IMR-90 (cell line): ENCODE results near the gene SLC29A1. TPM values are rescaled to one million over a fixed set of nuclear protein-coding genes. Genes with fewer than 3 reads are reported as not detected.

Experiments
- ATAC-seq: fragments of 200-7000 bp; cut with Tn5 transposase; 2 replicates; pipeline ENCODE4 v1.9.1; 2020; ENCODE audit warnings: low read depth, mild to moderate bottlenecking, moderate library complexity
- BruUV-seq: library from RNA; stranded (reverse); fragments of 400-500 nt; replicated peaks from 2 replicates; lab custom pipeline; 2021; lab: Mats Ljungman, UMichigan
- CTCF ChIA-PET: fragments of 300-600 bp; formaldehyde crosslinking; extraction: SDS; loops from one replicate; lab custom pipeline; 2021; ENCODE audit warnings: antibody characterized with exemption; lab: Yijun Ruan, JAX
- POLR2A ChIA-PET: fragments of 300-600 bp; sonication (Branson Sonifier 250); formaldehyde crosslinking; loops from one replicate; lab custom pipeline; 2022; ENCODE audit warnings: antibody characterized with exemption; ENCODE audit not compliant: unreplicated experiment; lab: Charles Lee
- DNase-seq: peaks from one replicate; pipeline ENCODE4 v3.0.0; 2013
- H2AFZ ChIP-seq: replicated peaks from 2 replicates; pipeline ENCODE3; 2013; ENCODE audit warnings: low read length, mild to moderate bottlenecking; ENCODE audit not compliant: poor library complexity
- H2AK5ac ChIP-seq: 2 replicates; pipeline ENCODE4 v1.6.1; 2013; ENCODE audit warnings: low read depth, low read length, inconsistent platforms
- H2AK9ac ChIP-seq: replicated peaks from 2 replicates; pipeline ENCODE3; 2013; ENCODE audit warnings: mild to moderate bottlenecking, low read depth, low read length, moderate library complexity; ENCODE audit not compliant: poor library complexity
- H2BK120ac ChIP-seq: 2 replicates; pipeline ENCODE4 v1.6.1; 2013; ENCODE audit warnings: low read depth, low read length, inconsistent platforms
- H2BK15ac ChIP-seq: 3 replicates; pipeline ENCODE4 v1.6.1; 2013; ENCODE audit warnings: low read depth, low read length, inconsistent platforms
- H2BK20ac ChIP-seq: 2 replicates; pipeline ENCODE4 v1.6.1; 2013; ENCODE audit warnings: low read depth, mild to moderate bottlenecking, inconsistent platforms, low read length, moderate library complexity
- H2BK5ac ChIP-seq: 2 replicates; pipeline ENCODE4 v1.6.1; 2013; ENCODE audit warnings: mild to moderate bottlenecking, low read depth, low read length, inconsistent platforms; ENCODE audit not compliant: poor library complexity, severe bottlenecking
- H3K14ac ChIP-seq: replicated peaks from 2 replicates; pipeline ENCODE4 v1.6.1; 2013; ENCODE audit warnings: low read depth, low read length, inconsistent platforms
- H3K18ac ChIP-seq: 2 replicates; pipeline ENCODE4 v1.6.1; 2013; ENCODE audit warnings: low read depth, low read length, control low read depth
- H3K23ac ChIP-seq: 2 replicates; pipeline ENCODE4 v1.6.1; 2013; ENCODE audit warnings: low read depth, low read length, inconsistent platforms
- H3K27ac ChIP-seq: 2 replicates; pipeline ENCODE4 v1.5.1; 2013; ENCODE audit warnings: mild to moderate bottlenecking, control low read depth, low read length; ENCODE audit not compliant: insufficient read depth
- H3K27me3 ChIP-seq: 2 replicates; pipeline ENCODE4 v1.6.1; 2013; ENCODE audit warnings: low read length; ENCODE audit not compliant: control insufficient read depth, insufficient read depth
- H3K36me3 ChIP-seq: 2 replicates; pipeline ENCODE4 v1.6.1; 2013; ENCODE audit warnings: low read length, mixed read lengths; ENCODE audit not compliant: control insufficient read depth, insufficient read depth
- H3K4ac ChIP-seq: 2 replicates; pipeline ENCODE4 v1.6.1; 2013; ENCODE audit warnings: low read depth, low read length, inconsistent platforms
- H3K4me1 ChIP-seq: 2 replicates; pipeline ENCODE4 v1.6.1; 2013; ENCODE audit warnings: low read length, mixed read lengths; ENCODE audit not compliant: control insufficient read depth, insufficient read depth
- H3K4me2 ChIP-seq: 2 replicates; pipeline ENCODE4 v1.6.1; 2013; ENCODE audit warnings: low read depth, mild to moderate bottlenecking, control low read depth, low read length, moderate library complexity
- H3K4me3 ChIP-seq: 2 replicates; pipeline ENCODE4 v1.5.1; 2013; ENCODE audit warnings: low read depth, mild to moderate bottlenecking, control low read depth, low read length, moderate library complexity; ENCODE audit not compliant: insufficient read depth
- H3K56ac ChIP-seq: 2 replicates; pipeline ENCODE4 v1.6.1; 2013; ENCODE audit warnings: low read length, inconsistent platforms; ENCODE audit not compliant: insufficient read depth; ENCODE audit errors: extremely low read depth
- H3K79me1 ChIP-seq, 2 experiments: 2 replicates each; pipeline ENCODE4 v1.6.1; 2013; ENCODE audit warnings: low read length in 2 of 2, inconsistent platforms in 1 of 2, low read depth in 1 of 2
- H3K9ac ChIP-seq: 2 replicates; pipeline ENCODE4 v1.6.1; 2013; ENCODE audit warnings: low read depth, low read length, control low read depth
- H3K9me1 ChIP-seq: 2 replicates; pipeline ENCODE4 v1.6.1; 2013; ENCODE audit warnings: low read length, inconsistent platforms; ENCODE audit not compliant: insufficient read depth
- H3K9me3 ChIP-seq: 2 replicates; pipeline ENCODE4 v1.6.1; 2013; ENCODE audit warnings: low read length; ENCODE audit not compliant: control insufficient read depth, insufficient read depth
- H4K20me1 ChIP-seq: 2 replicates; pipeline ENCODE4 v1.6.1; 2013; ENCODE audit warnings: low read length, inconsistent platforms; ENCODE audit not compliant: insufficient read depth
- H4K5ac ChIP-seq: 2 replicates; pipeline ENCODE4 v1.6.1; 2013; ENCODE audit warnings: mild to moderate bottlenecking, low read depth, low read length, control low read depth
- H4K8ac ChIP-seq, 2 experiments: 2 replicates each; pipeline ENCODE4 v1.6.1; 2013; ENCODE audit warnings: low read depth in 2 of 2, low read length in 2 of 2, control low read depth in 1 of 2, inconsistent platforms in 1 of 2
- H4K91ac ChIP-seq: 2 replicates; pipeline ENCODE4 v1.6.1; 2013; ENCODE audit warnings: low read depth, low read length, inconsistent platforms; ENCODE audit not compliant: insufficient read depth
- NFE2L2 ChIP-seq: fragments of 150-350 bp; IDR thresholded peaks from 2 replicates; pipeline ENCODE4 v1.6.1; 2016; ENCODE audit warnings: low read depth, mild to moderate bottlenecking, low read length
- RCOR1 ChIP-seq: IDR thresholded peaks from 2 replicates; pipeline ENCODE4 v1.6.1; 2012; ENCODE audit warnings: mild to moderate bottlenecking, low read length, improper control_type of control experiment; ENCODE audit not compliant: insufficient replicate concordance
- WGBS, 2 experiments: methylation state at CpG; one replicate each; pipeline versions ENCODE4 v1.1.5 to v1.1.7; 2013; ENCODE audit warnings: missing lambda C conversion rate in 2 of 2; ENCODE audit not compliant: insufficient read length in 1 of 2; ENCODE audit errors: extremely low coverage in 2 of 2; 5-methylcytosine and 5-hydroxymethylcytosine counted together
- dilution Hi-C: fragments of 300-500 bp; cut with HindIII; formaldehyde crosslinking; loops from one replicate; pipeline ENCODE4 v1.14.3; 2018; ENCODE audit warnings: low sequenced_read_pairs; ENCODE audit not compliant: unreplicated experiment
- in situ Hi-C: fragments of 300-500 bp; cut with MboI; formaldehyde crosslinking; loops from 3 replicates; pipeline ENCODE4 v1.14.3; 2019; ENCODE audit warnings: low sequenced_read_pairs, inconsistent platforms, mixed read lengths
- intact Hi-C: fragments of 100-400 bp; cut with micrococcal nuclease; formaldehyde crosslinking; loops from 2 replicates; pipeline ENCODE4 v1.10.0; 2022
- polyA plus RNA-seq, 3 experiments: library from polyadenylated mRNA; depleted of rRNA; stranded (reverse); fragments of >200 nt; gene quantifications; 2 replicates each; pipeline ENCODE4 v1.2.3, GENCODE V29; 2012; ENCODE audit warnings: low replicate concordance in 1 of 3
- total RNA-seq: library from RNA; depleted of rRNA; stranded (reverse); fragments of >200 nt; gene quantifications from 2 replicates; pipeline ENCODE4 v1.2.3, GENCODE V29; 2012

The SLC29A1 gene
- total and polyA plus RNA-seq, 2 of the 4 experiments (the other 2 are of a cell fraction) = 4.1 to 22.1 TPM

DNA sequence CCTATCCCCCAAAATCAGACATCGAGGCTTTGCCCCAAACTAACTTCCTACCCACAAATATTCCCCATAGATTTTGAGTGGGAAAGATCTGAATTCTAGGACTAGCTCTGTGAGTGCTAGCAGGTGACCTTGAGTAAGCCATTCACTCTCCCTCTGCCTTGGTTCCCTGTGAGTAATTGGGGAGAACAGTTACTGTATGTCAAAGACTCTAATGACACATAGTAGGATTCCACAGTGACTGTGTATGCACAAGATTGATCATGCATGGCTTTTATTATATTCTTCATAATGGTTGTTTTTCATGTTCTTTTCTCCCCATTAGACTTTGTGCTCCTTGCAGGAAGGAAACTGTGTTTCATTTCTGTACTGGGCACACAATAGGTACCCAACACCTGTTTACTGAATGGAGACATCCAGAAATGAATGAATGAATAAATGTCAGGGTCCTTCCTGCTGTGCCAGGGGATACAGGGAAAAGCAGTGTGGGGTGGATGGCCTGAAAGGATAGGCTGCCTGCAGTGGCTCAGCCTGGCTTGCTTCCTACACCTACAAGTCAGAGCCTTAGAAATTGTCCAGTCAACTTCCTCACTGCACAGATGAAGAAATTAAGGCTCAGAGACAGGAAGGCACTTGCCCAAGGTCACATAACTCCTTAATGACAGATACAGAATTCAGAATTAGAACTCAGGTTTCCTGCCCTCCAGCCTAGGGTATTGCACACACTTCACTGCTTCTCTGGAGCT, 46.0 kb downstream of the SLC29A1 start:
- BruUV-seq = no TSS peak
- Histone ChIP-seq H4K5ac (no peak overlapping the region), H3K56ac (no peak overlapping the region), H3K4me1 (peaks cover under 1% of the 10 kb centered on the region; the same call in 1 of the 2 replicates), H3K4ac (no peak overlapping the region), H3K79me1 (peaks cover 4 to 6% of the 10 kb centered on the region in 2 experiments; a peak in 3 of 4 replicates), H3K4me3 (no peak overlapping the region), H3K23ac (no peak overlapping the region), H2BK20ac (no peak overlapping the region), H3K18ac (no peak overlapping the region), H3K27ac (no peak overlapping the region), H3K9me3 (no peaks in the 10 kb centered on the region), H4K8ac (no peak overlapping the region), H4K20me1 (peaks cover 8% of the 10 kb centered on the region; the same call in 1 of the 2 replicates), H3K9me1 (no peaks in the 10 kb centered on the region), H4K91ac (no peak overlapping the region), H3K9ac (no peak overlapping the region), H3K27me3 (peaks cover 52% of the 10 kb centered on the region), H2BK5ac (no peak overlapping the region), H2AK9ac (no peak overlapping the region), H2BK120ac (no peak overlapping the region), H2AK5ac (no peak overlapping the region), H3K36me3 (no peaks in the 10 kb centered on the region), H3K14ac (no peak overlapping the region), H2AFZ (no peak overlapping the region), H2BK15ac (no peak overlapping the region), H3K4me2 (no peak overlapping the region)
- ATAC-seq (no peak), DNase-seq (no peak)
- no CpG with 5 or more reads among the region's 1 CpG for WGBS, 2 experiments
- in situ Hi-C loops = no loop called here
- ChIA-PET POLR2A (no interaction called here), CTCF (interaction anchor here (1.1 kb wide), 1 partner anchor 65 kb away, joined by 3 read pairs; no protein-coding TSS in a partner anchor)
- intact Hi-C loops = no loop called here
- dilution Hi-C loops = no loop called here
- no peak for TF ChIP-seq RCOR1
- no peak for TF ChIP-seq NFE2L2
